Measurements from ENCODE around the gene PDCD11.

Gene PDCD11

DNA sequence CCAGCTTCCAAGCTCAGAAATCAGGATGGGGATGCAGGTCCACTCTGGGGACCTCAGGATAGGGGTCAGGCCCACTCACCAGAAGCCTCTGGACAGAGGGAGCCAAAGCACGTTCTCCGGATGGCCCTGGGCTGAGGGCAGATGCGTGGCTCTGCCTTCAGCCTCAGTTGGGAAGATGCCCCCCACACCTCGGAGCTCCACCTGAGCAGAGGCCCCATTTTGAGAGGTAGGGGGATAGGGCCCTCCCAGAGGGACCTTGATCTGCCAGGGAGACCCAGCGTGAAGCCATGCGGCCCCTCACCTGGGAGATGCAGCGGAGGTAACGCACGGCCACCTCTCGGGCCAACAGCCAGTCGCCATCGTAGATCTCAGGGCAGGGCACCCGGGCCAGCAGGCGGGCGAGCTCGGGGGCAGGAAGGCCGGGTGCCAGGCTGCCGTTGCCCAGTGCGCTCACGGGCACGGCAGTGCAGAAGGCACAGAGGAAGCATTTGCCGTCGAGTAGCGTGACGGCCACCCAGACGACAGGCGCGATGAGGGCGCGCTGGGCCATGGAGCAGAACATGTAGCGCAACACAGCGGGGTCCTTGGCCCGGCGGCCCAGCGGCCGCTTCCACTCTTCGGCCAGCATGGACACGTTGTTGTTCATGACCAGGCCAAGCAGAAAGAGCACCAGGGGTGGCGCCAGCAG is 61.6 kb downstream of the PDCD11 start:
- no peak overlapping the region for H3K27ac ChIP-seq (ENCODE audit: poor library complexity, severe bottlenecking)
- no peaks in the 10 kb centered on the region for H3K27me3 ChIP-seq (ENCODE audit: insufficient read depth, poor library complexity, severe bottlenecking)
- no peaks in the 10 kb centered on the region for H3K4me1 ChIP-seq (ENCODE audit: insufficient read depth, poor library complexity, severe bottlenecking)
- no peaks in the 10 kb centered on the region for H3K36me3 ChIP-seq (ENCODE audit: low read depth)
- no peak overlapping the region for H3K4me3 ChIP-seq (ENCODE audit: severe bottlenecking)
- DNase-seq (ENCODE audit: low spot score) (no peak), ATAC-seq (ENCODE audit: low read depth) (no peak)
- no peaks in the 10 kb centered on the region for H3K9me3 ChIP-seq (ENCODE audit: severe bottlenecking)
- TF ChIP-seq CTCF (IDR thresholded peaks at IDR 0.05; ENCODE audit: poor library complexity, severe bottlenecking) = no peak

DNA sequence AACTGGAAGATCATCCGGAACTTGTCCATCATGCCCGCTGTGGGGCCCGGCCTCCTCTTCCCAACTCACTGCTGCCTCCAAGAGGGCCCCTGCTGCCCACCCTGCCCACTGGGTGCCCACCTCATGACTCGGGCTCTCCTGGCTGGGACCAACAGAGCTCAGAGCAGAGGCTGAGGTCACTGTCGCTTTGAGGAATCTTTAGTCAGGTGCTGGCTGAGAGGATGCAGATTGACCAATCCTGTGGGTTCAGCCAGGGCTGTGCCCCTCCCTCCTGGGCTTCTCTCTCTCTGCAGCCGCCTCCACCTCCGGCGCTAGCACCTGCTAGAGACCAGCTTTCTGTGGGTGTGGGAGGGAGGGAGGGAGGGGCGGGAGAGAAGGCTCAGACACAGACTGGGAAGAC is 62.3 kb downstream of the PDCD11 start, which contains the start of gene CALHM1:
CALHM1 (minus strand) TSS at position 181 of the 400 bp plus-strand sequence; CDS start at position 32, 149 bp downstream.
- TF ChIP-seq CTCF (IDR thresholded peaks at IDR 0.05; ENCODE audit: poor library complexity, severe bottlenecking) = no peak
- Histone ChIP-seq H3K27me3 (ENCODE audit: insufficient read depth, poor library complexity, severe bottlenecking) (no peaks in the 10 kb centered on the region), H3K4me1 (ENCODE audit: insufficient read depth, poor library complexity, severe bottlenecking) (no peaks in the 10 kb centered on the region), H3K4me3 (ENCODE audit: severe bottlenecking) (no peak within 1 kb of the TSS), H3K36me3 (ENCODE audit: low read depth) (no peaks in the 10 kb centered on the region), H3K9me3 (ENCODE audit: severe bottlenecking) (no peaks in the 10 kb centered on the region), H3K27ac (ENCODE audit: poor library complexity, severe bottlenecking) (no peak within 1 kb of the TSS)
- DNase-seq (ENCODE audit: low spot score) (no peak), ATAC-seq (ENCODE audit: low read depth) (no peak)

DNA sequence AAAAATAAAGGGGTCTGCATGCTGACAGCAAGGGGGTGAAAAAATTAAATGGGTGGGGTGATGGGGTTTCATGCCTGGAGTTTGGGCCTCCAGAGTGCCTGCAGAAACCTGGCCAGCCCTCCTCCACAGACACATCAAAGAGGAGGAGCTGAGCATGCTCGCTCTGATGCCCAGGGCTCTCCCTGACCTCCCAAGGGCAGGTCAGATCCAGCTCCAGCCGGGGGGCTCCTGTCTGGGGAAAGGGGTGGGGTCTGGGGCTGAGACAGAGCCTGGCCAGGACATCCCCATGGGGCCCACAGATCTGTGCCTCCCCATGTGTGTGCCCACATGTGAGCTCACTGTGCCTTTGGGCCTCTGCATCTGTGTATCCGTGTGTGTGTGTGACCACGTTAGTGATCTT is 63.2 kb downstream of the PDCD11 start:
- Histone ChIP-seq H3K4me3 (ENCODE audit: severe bottlenecking) (no peak overlapping the region), H3K4me1 (ENCODE audit: insufficient read depth, poor library complexity, severe bottlenecking) (no peaks in the 10 kb centered on the region), H3K9me3 (ENCODE audit: severe bottlenecking) (no peaks in the 10 kb centered on the region), H3K27ac (ENCODE audit: poor library complexity, severe bottlenecking) (no peak overlapping the region), H3K36me3 (ENCODE audit: low read depth) (no peaks in the 10 kb centered on the region), H3K27me3 (ENCODE audit: insufficient read depth, poor library complexity, severe bottlenecking) (no peaks in the 10 kb centered on the region)
- DNase-seq (ENCODE audit: low spot score) (no peak), ATAC-seq (ENCODE audit: low read depth) (no peak)
- no peak for TF ChIP-seq CTCF (IDR thresholded peaks at IDR 0.05; ENCODE audit: poor library complexity, severe bottlenecking)

GRCh38 chr10:103463499-103463898 is 67.1 kb downstream of the PDCD11 start:
- ATAC-seq (ENCODE audit: low read depth) (no peak), DNase-seq (ENCODE audit: low spot score) (no peak)
- Histone ChIP-seq H3K27me3 (ENCODE audit: insufficient read depth, poor library complexity, severe bottlenecking) (no peaks in the 10 kb centered on the region), H3K9me3 (ENCODE audit: severe bottlenecking) (no peaks in the 10 kb centered on the region), H3K4me1 (ENCODE audit: insufficient read depth, poor library complexity, severe bottlenecking) (no peaks in the 10 kb centered on the region), H3K36me3 (ENCODE audit: low read depth) (no peaks in the 10 kb centered on the region), H3K4me3 (ENCODE audit: severe bottlenecking) (no peak overlapping the region), H3K27ac (ENCODE audit: poor library complexity, severe bottlenecking) (no peak overlapping the region)
- TF ChIP-seq CTCF (IDR thresholded peaks at IDR 0.05; ENCODE audit: poor library complexity, severe bottlenecking) = no peak

- Histone ChIP-seq H3K36me3 (ENCODE audit: low read depth) (no peaks in the 10 kb centered on the region), H3K4me1 (ENCODE audit: insufficient read depth, poor library complexity, severe bottlenecking) (no peaks in the 10 kb centered on the region), H3K27me3 (ENCODE audit: insufficient read depth, poor library complexity, severe bottlenecking) (no peaks in the 10 kb centered on the region), H3K27ac (ENCODE audit: poor library complexity, severe bottlenecking) (no peak overlapping the region), H3K9me3 (ENCODE audit: severe bottlenecking) (no peaks in the 10 kb centered on the region), H3K4me3 (ENCODE audit: severe bottlenecking) (no peak overlapping the region)
- no peak for TF ChIP-seq CTCF (IDR thresholded peaks at IDR 0.05; ENCODE audit: poor library complexity, severe bottlenecking)
- no peak for DNase-seq (ENCODE audit: low spot score)
- ATAC-seq (ENCODE audit: low read depth) = no peak
Measured at GRCh38 chr10:103465411-103466179, 69.2 kb downstream of the PDCD11 start.

All from RWPE2 (cell line).